Activated CD8-positive, alpha-beta T cell treated with anti-CD3 and anti-CD28 coated beads, Interleukin-2, amount 10 ng/mL, durations not matched to agents 7 days and 5 days (primary cell): ENCODE data around the gene CR1. TPM values are rescaled to one million over a fixed set of nuclear protein-coding genes. Genes with fewer than 3 reads are reported as not detected.
A peak's percentile ranks its signal among the peaks of the same experiment; 100 is the strongest.
"Not testable (repeated sequence)": the region's sequence is repeated elsewhere in the genome, so short reads cannot be mapped to it uniquely, and the experiment has no call there.

Experiments used
- ATAC-seq: fragments of 150-1000 bp; cut with Tn5 transposase; one replicate; pipeline ENCODE4 v1.10.0; 2021; ENCODE audit warnings: moderate library complexity
- CTCF ChIA-PET: fragments of 350-600 bp; sonication (Branson Sonifier 250); formaldehyde crosslinking; loops from one replicate; lab custom pipeline; 2021; ENCODE audit warnings: antibody characterized with exemption; lab: Charles Lee
- POLR2A ChIA-PET: fragments of 350-600 bp; sonication (Branson Sonifier 250); formaldehyde crosslinking; loops from one replicate; lab custom pipeline; 2021; ENCODE audit warnings: antibody characterized with exemption; lab: Charles Lee
- DNase-seq: peaks from one replicate; pipeline ENCODE4 v3.0.0-alpha.2; 2020
- H3K27ac Mint-ChIP-seq: one replicate; pipeline ENCODE4 v1.8.0; 2021; ENCODE audit warnings: mild to moderate bottlenecking, mixed read lengths
- H3K27me3 Mint-ChIP-seq: one replicate; pipeline ENCODE4 v1.8.0; 2021; ENCODE audit warnings: low read depth, mixed read lengths
- H3K36me3 Mint-ChIP-seq: one replicate; pipeline ENCODE4 v1.8.0; 2021; ENCODE audit warnings: low read depth, mixed read lengths
- H3K4me1 Mint-ChIP-seq: one replicate; pipeline ENCODE4 v1.8.0; 2021; ENCODE audit warnings: low read depth, mixed read lengths
- H3K4me3 Mint-ChIP-seq: one replicate; pipeline ENCODE4 v1.8.0; 2021; ENCODE audit warnings: mild to moderate bottlenecking, mixed read lengths
- H3K9me3 Mint-ChIP-seq: one replicate; pipeline ENCODE4 v1.8.0; 2022; ENCODE audit warnings: mixed read lengths; ENCODE audit not compliant: insufficient read depth
- total RNA-seq, 2 experiments: library from RNA; stranded (reverse); gene quantifications; one replicate each; pipeline ENCODE4 v1.2.3, GENCODE V29; 2021

CR1 gene
- total RNA-seq, 2 experiments from 2014 or later = 0.08 to 0.16 TPM

DNA sequence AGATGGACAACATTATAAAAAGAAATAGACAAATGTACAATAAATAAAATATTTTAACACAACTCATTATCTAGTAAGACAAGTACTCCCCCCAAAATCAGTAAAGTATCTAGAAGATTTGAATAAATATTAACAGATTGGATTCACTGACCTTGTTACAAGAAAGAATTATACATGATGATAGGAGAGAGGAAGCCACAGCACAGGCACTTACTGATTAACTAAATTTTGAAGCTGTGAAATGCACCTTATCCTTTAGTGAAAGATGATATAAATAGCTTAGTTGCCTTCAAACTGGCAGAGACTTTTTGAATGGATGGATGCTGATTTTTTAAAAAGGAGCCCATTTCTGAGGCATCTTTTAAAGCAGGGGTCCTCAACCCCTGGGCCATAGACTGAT is 8.5 kb downstream of the CR1 start:
- Mint-ChIP-seq H3K4me1 (no peaks in the 10 kb centered on the region), H3K36me3 (no peaks in the 10 kb centered on the region), H3K4me3 (no peak overlapping the region), H3K27me3 (peaks cover 23% of the 10 kb centered on the region), H3K9me3 (no peaks in the 10 kb centered on the region), H3K27ac (no peak overlapping the region)
- ATAC-seq (no peak), DNase-seq (no peak)
- POLR2A ChIA-PET = no interaction called here
- CTCF ChIA-PET = interaction anchor here (0.9 to 1.0 kb wide), 2 partner anchors 100 to 523 kb away, joined by 3 read pairs; no protein-coding TSS in a partner anchor

DNA sequence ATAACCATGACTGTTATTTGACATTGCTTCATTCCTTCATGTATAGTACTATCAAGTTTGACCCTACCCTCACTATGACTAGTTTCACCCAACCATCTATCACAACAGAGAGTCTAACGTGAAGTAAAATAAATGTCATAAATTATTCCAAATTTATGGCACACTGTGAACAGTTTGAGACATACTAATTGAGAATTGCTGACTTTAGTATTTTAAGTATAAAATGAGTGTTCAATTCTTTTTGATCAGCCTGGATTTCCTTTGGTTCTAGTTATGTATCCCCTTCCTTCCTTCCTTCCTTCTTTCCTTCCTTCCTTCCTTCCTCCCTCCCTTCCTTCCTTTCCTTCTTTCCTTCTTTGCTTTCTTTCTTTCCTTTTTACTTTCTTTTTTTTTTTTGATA is 14.5 kb downstream of the CR1 start:
- no peaks in the 10 kb centered on the region for H3K9me3 Mint-ChIP-seq
- H3K36me3 Mint-ChIP-seq = no peaks in the 10 kb centered on the region
- no peak for DNase-seq
- no peak overlapping the region for H3K4me3 Mint-ChIP-seq
- ATAC-seq = no peak
- CTCF ChIA-PET = interaction anchor here (1.6 kb wide), 1 partner anchor 11 kb away, joined by 4 read pairs; no protein-coding TSS in a partner anchor
- no peak overlapping the region for H3K27ac Mint-ChIP-seq
- peaks cover 6% of the 10 kb centered on the region for H3K27me3 Mint-ChIP-seq
- POLR2A ChIA-PET = no interaction called here
- no peaks in the 10 kb centered on the region for H3K4me1 Mint-ChIP-seq

GRCh38 chr1:207514890-207515289 is 18.9 kb downstream of the CR1 start:
- DNase-seq (no peak), ATAC-seq (no peak)
- Mint-ChIP-seq H3K27ac (no peak overlapping the region), H3K4me3 (no peak overlapping the region), H3K9me3 (no peaks in the 10 kb centered on the region), H3K36me3 (no peaks in the 10 kb centered on the region), H3K4me1 (no peaks in the 10 kb centered on the region), H3K27me3 (peaks cover 5% of the 10 kb centered on the region)
- CTCF ChIA-PET = no interaction called here
- POLR2A ChIA-PET = no interaction called here

DNA sequence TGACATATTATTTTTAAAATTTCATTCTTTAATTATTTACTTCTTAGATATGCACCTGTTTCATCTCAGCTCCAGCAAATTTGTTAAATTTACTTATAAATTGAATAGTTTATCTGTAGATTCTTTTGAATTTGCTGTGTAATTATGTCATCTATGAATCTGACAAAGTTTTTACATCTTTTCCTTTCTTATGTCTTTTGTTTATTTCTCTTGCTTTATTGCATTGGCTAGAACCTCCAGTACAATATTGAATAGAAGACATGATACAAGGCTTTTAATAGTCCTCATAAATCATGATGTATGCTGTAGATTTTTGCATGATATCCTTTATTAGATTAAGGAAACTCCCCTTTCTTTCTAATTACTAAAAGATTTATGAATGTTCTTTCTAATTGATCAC is 20.8 kb downstream of the CR1 start:
- DNase-seq = no peak
- ChIA-PET CTCF (no interaction called here), POLR2A (no interaction called here)
- Mint-ChIP-seq H3K4me3 (no peak overlapping the region), H3K27me3 (peaks cover 9% of the 10 kb centered on the region), H3K27ac (no peak overlapping the region), H3K4me1 (no peaks in the 10 kb centered on the region), H3K9me3 (no peaks in the 10 kb centered on the region), H3K36me3 (no peaks in the 10 kb centered on the region)
- no peak for ATAC-seq

- Mint-ChIP-seq H3K4me3 (no peak overlapping the region), H3K27ac (no peak overlapping the region), H3K36me3 (no peaks in the 10 kb centered on the region), H3K27me3 (peaks cover 8% of the 10 kb centered on the region), H3K4me1 (no peaks in the 10 kb centered on the region), H3K9me3 (no peaks in the 10 kb centered on the region)
- CTCF ChIA-PET = interaction anchor here (1.9 kb wide), 1 partner anchor 19 kb away, joined by 8 read pairs; no protein-coding TSS in a partner anchor
- ATAC-seq (no peak), DNase-seq (no peak)
- POLR2A ChIA-PET = interaction anchor here (0.6 kb wide), 1 partner anchor 820 kb away, joined by 5 read pairs; no protein-coding TSS in a partner anchor
These were observed 22.8 kb downstream of the CR1 start for GRCh38 chr1:207518608-207519236.

DNA sequence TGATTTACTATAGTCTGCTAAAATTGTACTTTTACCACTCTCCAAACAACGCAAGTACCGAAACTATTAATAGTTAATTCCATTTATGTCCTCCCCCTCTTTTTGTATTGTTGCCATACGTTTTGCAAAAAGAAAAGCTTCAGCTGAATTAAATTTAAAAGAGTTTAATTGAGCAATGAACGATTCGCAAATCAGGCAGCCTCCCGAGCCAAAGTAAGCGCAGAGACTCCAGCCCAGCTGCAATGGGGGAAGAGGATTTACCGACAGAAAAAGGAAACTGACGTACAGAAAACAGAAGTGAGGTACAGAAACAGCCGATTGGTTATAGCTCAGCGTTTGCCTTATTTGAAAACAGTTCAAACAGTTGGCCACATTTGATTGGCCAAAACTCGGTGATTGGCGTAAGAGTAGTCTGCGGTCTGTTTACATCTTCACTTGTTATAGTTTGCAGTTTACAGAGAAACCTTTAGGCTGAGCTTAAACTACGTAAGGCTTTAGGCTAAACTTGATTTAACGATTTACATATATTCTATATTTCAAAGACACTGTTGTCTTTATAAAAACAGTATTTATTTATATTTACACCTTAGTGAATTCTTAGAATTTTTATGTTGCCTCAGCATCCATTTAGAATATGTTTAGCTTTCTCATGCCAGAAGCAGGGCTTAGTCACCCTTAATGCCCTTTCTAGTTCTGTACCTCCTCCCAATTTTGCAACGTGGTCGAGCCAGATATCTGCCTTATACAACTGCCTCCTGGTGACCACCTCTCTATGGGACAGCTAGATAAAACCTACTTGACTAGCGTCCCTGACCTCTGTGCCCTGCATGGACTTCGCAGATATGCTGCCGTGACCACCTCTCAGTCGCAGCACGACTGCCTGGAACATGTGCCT is 23.8 kb downstream of the CR1 start:
- no peak for DNase-seq
- no peak overlapping the region for H3K27ac Mint-ChIP-seq
- no peak overlapping the region for H3K4me3 Mint-ChIP-seq
- H3K27me3 Mint-ChIP-seq = peaks cover 7% of the 10 kb centered on the region
- ChIA-PET POLR2A (no interaction called here), CTCF (interaction anchor here (1.8 kb wide), 1 partner anchor 60 kb away, joined by 5 read pairs; no protein-coding TSS in a partner anchor)
- ATAC-seq = no peak
- no peaks in the 10 kb centered on the region for H3K36me3 Mint-ChIP-seq
- H3K9me3 Mint-ChIP-seq = no peaks in the 10 kb centered on the region
- H3K4me1 Mint-ChIP-seq = no peaks in the 10 kb centered on the region

DNA sequence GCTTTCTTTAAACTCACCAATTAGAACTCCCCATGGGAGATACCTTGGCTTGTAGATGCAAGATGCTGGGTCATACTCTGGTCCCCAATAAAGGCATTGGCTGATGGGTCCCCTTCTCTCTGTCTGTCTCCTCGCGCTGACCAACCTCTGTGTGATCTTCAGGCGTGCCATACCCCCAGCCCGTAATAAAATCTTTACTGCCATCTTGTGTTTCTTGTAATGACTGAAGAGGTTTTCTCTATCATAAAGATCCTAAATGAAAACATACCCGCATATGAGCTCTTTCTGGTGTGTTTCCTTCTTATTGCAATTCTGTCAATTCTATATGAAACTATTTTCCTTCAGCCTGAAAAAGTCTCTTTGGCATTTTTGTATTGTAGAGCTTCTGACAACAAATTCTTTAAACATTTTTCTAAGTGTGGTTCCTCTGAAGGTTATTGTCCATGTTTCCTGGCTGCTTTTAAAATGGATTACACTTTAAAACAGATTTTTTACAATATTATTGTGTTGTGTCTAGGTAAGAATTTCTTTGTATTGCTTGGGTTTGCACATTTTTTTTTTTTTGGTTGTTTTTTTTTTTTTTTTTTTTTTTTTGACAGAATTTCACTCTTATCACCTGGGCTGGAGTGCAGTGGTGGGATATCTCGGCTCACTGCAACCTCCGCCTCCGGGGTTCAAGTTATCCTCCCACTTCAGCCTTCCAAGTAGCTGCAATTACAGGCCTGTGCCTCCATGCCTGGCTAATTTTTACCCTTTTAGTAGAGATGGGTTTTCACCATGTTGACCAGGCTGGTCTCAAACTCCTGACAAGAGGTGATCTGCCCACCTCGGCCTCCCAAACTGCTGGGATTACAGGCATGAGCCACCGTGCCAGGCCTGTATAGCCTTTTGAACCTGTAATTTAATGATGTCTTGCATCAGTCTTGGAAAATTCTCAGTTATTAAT is 24.7 kb downstream of the CR1 start:
- ATAC-seq, POLR2A ChIA-PET: not testable (repeated sequence)

GRCh38 chr1:207525239-207525638 is 29.3 kb downstream of the CR1 start:
- DNase-seq, H3K4me1 Mint-ChIP-seq, ATAC-seq, H3K36me3 Mint-ChIP-seq, H3K27ac Mint-ChIP-seq, H3K27me3 Mint-ChIP-seq, H3K9me3 Mint-ChIP-seq, POLR2A ChIA-PET, H3K4me3 Mint-ChIP-seq: not testable (repeated sequence)
- CTCF ChIA-PET = interaction anchor here (0.7 kb wide), 1 partner anchor 441 kb away, joined by 3 read pairs; no protein-coding TSS in a partner anchor

More for the DNA sequence above, 24.7 kb downstream of the CR1 start:
- not testable (repeated sequence) for H3K27me3 Mint-ChIP-seq, H3K9me3 Mint-ChIP-seq, H3K4me1 Mint-ChIP-seq, DNase-seq, H3K4me3 Mint-ChIP-seq, H3K36me3 Mint-ChIP-seq, H3K27ac Mint-ChIP-seq
- CTCF ChIA-PET = interaction anchor here (1.8 kb wide), 1 partner anchor 59 kb away, joined by 5 read pairs; no protein-coding TSS in a partner anchor

- H3K4me3 Mint-ChIP-seq, ATAC-seq, DNase-seq, H3K36me3 Mint-ChIP-seq, H3K9me3 Mint-ChIP-seq, CTCF ChIA-PET, POLR2A ChIA-PET, H3K4me1 Mint-ChIP-seq, H3K27me3 Mint-ChIP-seq, H3K27ac Mint-ChIP-seq: not testable (repeated sequence)
These were observed 32.4 kb downstream of the CR1 start for GRCh38 chr1:207528401-207528800.

- POLR2A ChIA-PET, H3K4me3 Mint-ChIP-seq, CTCF ChIA-PET, H3K27ac Mint-ChIP-seq, H3K27me3 Mint-ChIP-seq, H3K4me1 Mint-ChIP-seq, DNase-seq, H3K36me3 Mint-ChIP-seq, H3K9me3 Mint-ChIP-seq: not testable (repeated sequence)
- peak; percentile 64 for ATAC-seq
These were observed 40.3 kb downstream of the CR1 start for GRCh38 chr1:207536263-207536662.

DNA sequence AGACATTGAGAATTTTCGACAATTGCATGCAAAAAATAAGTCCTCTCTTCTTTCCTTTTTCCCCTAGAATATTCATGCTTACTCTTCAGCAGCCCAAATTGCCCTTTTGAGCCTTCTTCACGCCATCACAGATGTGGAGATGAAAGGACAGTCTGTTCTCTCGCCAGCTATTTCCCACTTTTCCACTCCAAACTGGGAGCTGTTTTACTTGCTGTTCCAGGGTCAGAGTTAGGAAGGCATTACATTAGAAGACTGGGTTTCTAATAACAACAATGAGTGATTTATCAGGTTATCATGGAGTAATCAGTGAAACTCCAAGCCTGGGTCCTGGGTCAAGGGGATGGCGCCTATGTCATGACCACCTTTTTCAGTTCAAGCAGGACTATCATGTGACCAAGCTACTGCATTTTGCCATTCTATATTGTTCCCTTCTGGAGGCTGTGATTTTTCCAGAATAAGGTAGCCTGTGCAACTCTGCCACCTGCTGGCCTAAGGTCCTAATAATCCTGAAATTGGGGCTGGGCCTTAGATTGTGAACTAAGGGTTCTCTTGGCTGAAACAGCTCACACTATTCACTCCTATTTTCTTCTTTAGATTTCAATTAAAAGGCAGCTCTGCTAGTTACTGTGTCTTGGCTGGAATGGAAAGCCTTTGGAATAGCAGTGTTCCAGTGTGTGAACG is 50.9 kb downstream of the CR1 start:
- POLR2A ChIA-PET = not testable (repeated sequence)

More for the DNA sequence above, 50.9 kb downstream of the CR1 start:
- H3K4me3 Mint-ChIP-seq, ATAC-seq, H3K36me3 Mint-ChIP-seq, H3K9me3 Mint-ChIP-seq, H3K27me3 Mint-ChIP-seq, DNase-seq, CTCF ChIA-PET, H3K4me1 Mint-ChIP-seq, H3K27ac Mint-ChIP-seq: not testable (repeated sequence)
